ENCODE data around the gene LRFN2.

GRCh38 chr6:40417031-40417430, 170.1 kb downstream of the LRFN2 start:
- TF ChIP-seq POLR2A (IDR thresholded peaks at IDR 0.05) (no peak), CTCF (IDR thresholded peaks at IDR 0.05) (no peak)
